MCF 10A (cell line): ENCODE measurements around the gene SCGB2B2. TPM values are rescaled to one million over a fixed set of nuclear protein-coding genes. Genes with fewer than 3 reads are reported as not detected.

Experiments
- BruUV-seq: library from RNA; stranded (reverse); fragments of 400-500 nt; replicated peaks from 2 replicates; lab custom pipeline; 2021; lab: Mats Ljungman, UMichigan
- CTCF ChIA-PET: fragments of 300-600 bp; sonication (Branson Sonifier 250); formaldehyde crosslinking; extraction: SDS; loops from one replicate; lab custom pipeline; 2021; ENCODE audit warnings: antibody characterized with exemption, inconsistent platforms; lab: Yijun Ruan, JAX
- POLR2A ChIA-PET: fragments of 300-600, 350-650 bp; sonication (Branson Sonifier 250); formaldehyde crosslinking; extraction: SDS; loops from one replicate; lab custom pipeline; 2020; ENCODE audit warnings: antibody characterized with exemption, inconsistent platforms; lab: Yijun Ruan, JAX
- DNase-seq: peaks from one replicate; pipeline ENCODE4 v3.0.0-alpha.2; 2018; ENCODE audit not compliant: unreplicated experiment
- H3K27ac Mint-ChIP-seq: one replicate; pipeline ENCODE4 v1.8.0; 2022; ENCODE audit warnings: mild to moderate bottlenecking, low read depth, mixed read lengths; ENCODE audit not compliant: unreplicated experiment
- H3K27me3 Mint-ChIP-seq: one replicate; pipeline ENCODE4 v1.8.0; 2022; ENCODE audit warnings: mixed read lengths; ENCODE audit not compliant: insufficient read depth, unreplicated experiment
- H3K36me3 Mint-ChIP-seq: one replicate; pipeline ENCODE4 v1.8.0; 2022; ENCODE audit warnings: mild to moderate bottlenecking, moderate library complexity, mixed read lengths; ENCODE audit not compliant: insufficient read depth, unreplicated experiment
- H3K4me1 Mint-ChIP-seq: one replicate; pipeline ENCODE4 v1.8.0; 2022; ENCODE audit warnings: mixed read lengths; ENCODE audit not compliant: insufficient read depth, unreplicated experiment
- H3K4me3 Mint-ChIP-seq: one replicate; pipeline ENCODE4 v1.8.0; 2022; ENCODE audit warnings: mild to moderate bottlenecking, moderate library complexity, mixed read lengths; ENCODE audit not compliant: unreplicated experiment
- H3K9me3 Mint-ChIP-seq: one replicate; pipeline ENCODE4 v1.8.0; 2022; ENCODE audit warnings: mixed read lengths; ENCODE audit not compliant: unreplicated experiment
- CTCF ChIP-seq: fragments of 200-600 bp; IDR thresholded peaks from one replicate; pipeline ENCODE4 v1.8.0; 2022; ENCODE audit warnings: antibody characterized with exemption, mild to moderate bottlenecking; ENCODE audit not compliant: unreplicated experiment
- intact Hi-C: fragments of 100-400 bp; cut with micrococcal nuclease; formaldehyde crosslinking; loops from 2 replicates; pipeline ENCODE4 v1.14.1; 2022
- total RNA-seq: library from RNA; stranded (reverse); gene quantifications from 2 replicates; pipeline ENCODE4 v1.2.3, GENCODE V29; 2022

The SCGB2B2 gene
- total RNA-seq, 1 experiment from 2014 or later, result not detected

- Mint-ChIP-seq H3K27me3 (no peaks in the 10 kb centered on the region), H3K36me3 (no peaks in the 10 kb centered on the region), H3K4me3 (no peak overlapping the region), H3K27ac (no peak overlapping the region), H3K9me3 (peaks cover 7% of the 10 kb centered on the region), H3K4me1 (no peaks in the 10 kb centered on the region)
- no peak for DNase-seq
- no peak for TF ChIP-seq CTCF
- ChIA-PET CTCF (interaction anchor here (0.6 to 1.4 kb wide), 2 partner anchors 20 to 84 kb away, joined by 3 read pairs; no protein-coding TSS in a partner anchor), POLR2A (no interaction called here)
- BruUV-seq, result no TSS peak
- intact Hi-C loops, result no loop called here
Measured at GRCh38 chr19:34664870-34665269, 12.1 kb downstream of the SCGB2B2 start.

GRCh38 chr19:34664168-34664567 lies 12.8 kb downstream of the SCGB2B2 start:
- H3K36me3 Mint-ChIP-seq, result no peaks in the 10 kb centered on the region
- DNase-seq, result no peak
- no peaks in the 10 kb centered on the region for H3K4me1 Mint-ChIP-seq
- H3K27me3 Mint-ChIP-seq, result no peaks in the 10 kb centered on the region
- H3K4me3 Mint-ChIP-seq, result no peak overlapping the region
- no TSS peak for BruUV-seq
- no peak for TF ChIP-seq CTCF
- ChIA-PET CTCF (interaction anchor here (0.6 to 1.4 kb wide), 4 partner anchors 9 to 112 kb away, joined by 3 read pairs; no protein-coding TSS in a partner anchor), POLR2A (no interaction called here)
- intact Hi-C loops, result no loop called here
- no peak overlapping the region for H3K27ac Mint-ChIP-seq
- H3K9me3 Mint-ChIP-seq, result peaks cover 7% of the 10 kb centered on the region

- no peaks in the 10 kb centered on the region for H3K4me1 Mint-ChIP-seq
- no peak overlapping the region for H3K27ac Mint-ChIP-seq
- no peaks in the 10 kb centered on the region for H3K27me3 Mint-ChIP-seq
- POLR2A ChIA-PET, result no interaction called here
- intact Hi-C loops, result no loop called here
- CTCF ChIA-PET, result interaction anchor here (0.6 to 1.1 kb wide), 3 partner anchors 10 to 350 kb away, joined by 4 read pairs; no protein-coding TSS in a partner anchor
- no peak overlapping the region for H3K4me3 Mint-ChIP-seq
- H3K9me3 Mint-ChIP-seq, result peaks cover 13% of the 10 kb centered on the region
- peak; percentile 49 for DNase-seq
- no peak for TF ChIP-seq CTCF
- H3K36me3 Mint-ChIP-seq, result no peaks in the 10 kb centered on the region
- BruUV-seq, result no TSS peak
Measured at GRCh38 chr19:34662919-34663318, 14.0 kb downstream of the SCGB2B2 start.

- Mint-ChIP-seq H3K4me1 (no peaks in the 10 kb centered on the region), H3K4me3 (no peak overlapping the region), H3K36me3 (peaks cover 7% of the 10 kb centered on the region), H3K9me3 (peaks cover 13% of the 10 kb centered on the region), H3K27me3 (no peaks in the 10 kb centered on the region), H3K27ac (no peak overlapping the region)
- ChIA-PET POLR2A (no interaction called here), CTCF (no interaction called here)
- intact Hi-C loops, result no loop called here
- no TSS peak for BruUV-seq
- DNase-seq, result no peak
- no peak for TF ChIP-seq CTCF
Measured at GRCh38 chr19:34661357-34661756, 15.6 kb downstream of the SCGB2B2 start.
